GM12878 (cell line): Measurements from ENCODE around the gene ZNF248. TPM values are rescaled to one million over a fixed set of nuclear protein-coding genes. Genes with fewer than 3 reads are reported as not detected.

Experiments
- ATAC-seq: fragments of 200-7000 bp; cut with Tn5 transposase; 3 replicates; pipeline ENCODE4 v1.9.1; 2020; ENCODE audit warnings: mild to moderate bottlenecking, moderate library complexity
- BruUV-seq: library from RNA; stranded (reverse); fragments of 400-500 nt; replicated peaks from 2 replicates; lab custom pipeline; 2021; lab: Mats Ljungman, UMichigan
- CTCF ChIA-PET: fragments of 300-600 bp; sonication (Branson Sonifier 250); formaldehyde crosslinking; extraction: SDS; loops from one replicate; lab custom pipeline; 2021; ENCODE audit warnings: inconsistent platforms; lab: Yijun Ruan, JAX
- POLR2A ChIA-PET: fragments of 350-600 bp; formaldehyde crosslinking; extraction: SDS; loops from one replicate; lab custom pipeline; 2021; ENCODE audit warnings: inconsistent platforms; lab: Charles Lee
- RAD21 ChIA-PET: fragments of 300-600 bp; sonication (Branson Sonifier 250); formaldehyde crosslinking; loops from one replicate; lab custom pipeline; 2023; ENCODE audit warnings: antibody characterized with exemption; ENCODE audit not compliant: unreplicated experiment; lab: Charles Lee
- SMC1A ChIA-PET: fragments of 300-600 bp; sonication (Branson Sonifier 250); formaldehyde crosslinking; loops from one replicate; lab custom pipeline; 2023; ENCODE audit not compliant: unreplicated experiment, uncharacterized antibody; lab: Charles Lee
- DNase-seq: peaks from one replicate; pipeline ENCODE4 v3.0.0-alpha.2; 2011; ENCODE audit warnings: low read depth, low spot score
- FAIRE-seq: peaks from 3 replicates; lab custom pipeline; 2011; peaks lifted over from hg19 to GRCh38; lab: Jason Lieb, UNC
- H2AFZ ChIP-seq: 2 replicates; pipeline ENCODE4 v1.6.0; 2011; ENCODE audit warnings: low read depth, low read length, control low read depth; ENCODE audit not compliant: control insufficient read depth
- H3K27ac ChIP-seq: 2 replicates; pipeline ENCODE4 v1.5.1; 2011; ENCODE audit warnings: control low read depth; ENCODE audit not compliant: control insufficient read depth, insufficient read depth
- H3K27me3 ChIP-seq, 2 experiments: replicated peaks in 1 of 2; 2 replicates each; pipeline versions ENCODE4 v1.6.0 to v1.6.1; 2011; ENCODE audit warnings: low read length in 1 of 2; ENCODE audit not compliant: control insufficient read depth in 2 of 2, insufficient read depth in 2 of 2
- H3K36me3 ChIP-seq, 2 experiments: 2 replicates each; pipeline ENCODE4 v1.5.1; 2011; ENCODE audit warnings: low read length in 1 of 2; ENCODE audit not compliant: control insufficient read depth in 2 of 2, insufficient read depth in 2 of 2
- H3K4me1 ChIP-seq: 2 replicates; pipeline ENCODE4 v1.6.1; 2011; ENCODE audit warnings: mild to moderate bottlenecking, low read length, moderate library complexity, mixed read lengths; ENCODE audit not compliant: control insufficient read depth, insufficient read depth
- H3K4me2 ChIP-seq: 2 replicates; pipeline ENCODE4 v1.6.0; 2011; ENCODE audit warnings: control low read depth; ENCODE audit not compliant: control insufficient read depth, insufficient read depth
- H3K4me3 ChIP-seq: fragments of 200-600 bp; sonication (generic); 2 replicates; pipeline ENCODE4 v1.5.1; 2016
- H3K79me2 ChIP-seq: 2 replicates; pipeline ENCODE4 v1.6.0; 2011; ENCODE audit warnings: low read length; ENCODE audit not compliant: control insufficient read depth, insufficient read depth
- H3K9ac ChIP-seq: 2 replicates; pipeline ENCODE4 v1.8.0; 2011; ENCODE audit warnings: low read length, control low read depth, mixed read lengths; ENCODE audit not compliant: control insufficient read depth, insufficient read depth
- H3K9me3 ChIP-seq: replicated peaks from 3 replicates; pipeline ENCODE4 v1.5.1; 2011; ENCODE audit warnings: mild to moderate bottlenecking, low read length; ENCODE audit not compliant: control insufficient read depth, insufficient read depth
- H4K20me1 ChIP-seq: 2 replicates; pipeline ENCODE4 v1.6.0; 2011; ENCODE audit not compliant: control insufficient read depth, insufficient read depth
- CTCF ChIP-seq, 3 experiments: IDR thresholded peaks in 2 of 3; conservative IDR thresholded peaks in 1 of 3; 2 replicates each; pipeline ENCODE4 v1.5.1; 2011; ENCODE audit warnings: low read depth in 3 of 3, low read length in 3 of 3, mild to moderate bottlenecking in 3 of 3, control low read depth in 2 of 3, moderate library complexity in 2 of 3, inconsistent platforms in 1 of 3, mixed read lengths in 1 of 3; ENCODE audit not compliant: control insufficient read depth in 2 of 3, insufficient read depth in 1 of 3; ENCODE audit errors: extremely low read depth in 1 of 3
- KLF5 ChIP-seq: fragments of 450-650 bp; IDR thresholded peaks from 2 replicates; pipeline ENCODE4 v1.6.1; 2014; ENCODE audit warnings: mild to moderate bottlenecking; ENCODE audit not compliant: partially characterized antibody
- MLLT1 ChIP-seq: fragments of 450-650 bp; IDR thresholded peaks from 2 replicates; pipeline ENCODE4 v1.6.1; 2016; ENCODE audit warnings: mild to moderate bottlenecking
- NKRF ChIP-seq: fragments of 450-650 bp; conservative IDR thresholded peaks from 2 replicates; pipeline ENCODE4 v1.6.1; 2017; ENCODE audit warnings: mild to moderate bottlenecking, moderate library complexity
- POLR2A ChIP-seq: IDR thresholded peaks from 2 replicates; pipeline ENCODE4 v1.6.1; 2011; ENCODE audit warnings: low read depth, mild to moderate bottlenecking, low read length
- POLR2AphosphoS2 ChIP-seq: IDR thresholded peaks from 2 replicates; pipeline ENCODE4 v1.6.1; 2011; ENCODE audit warnings: low read depth, mild to moderate bottlenecking, low read length, improper control_type of control experiment, moderate library complexity
- POU2F2 ChIP-seq: IDR thresholded peaks from 3 replicates; pipeline ENCODE4 v1.6.1; 2011; ENCODE audit warnings: low read depth, mild to moderate bottlenecking, low read length, borderline replicate concordance
- SREBF2 ChIP-seq: IDR thresholded peaks from 2 replicates; pipeline ENCODE4 v1.6.1; 2012; ENCODE audit warnings: mild to moderate bottlenecking, low read length
- TCF12 ChIP-seq: IDR thresholded peaks from 2 replicates; pipeline ENCODE4 v1.6.1; 2011; ENCODE audit warnings: low read depth, mild to moderate bottlenecking, low read length
- WGBS: methylation state at CpG from one replicate; pipeline ENCODE4 v1.1.6; 2016; ENCODE audit warnings: low lambda C conversion rate; ENCODE audit not compliant: insufficient replicate concordance, insufficient coverage; ENCODE audit errors: missing lambda C conversion rate; 5-methylcytosine and 5-hydroxymethylcytosine counted together
- in situ Hi-C: fragments of 300-500 bp; cut with MboI; formaldehyde crosslinking; loops from 9 replicates; pipeline ENCODE4 v1.14.3; 2018; ENCODE audit warnings: mixed read lengths
- intact Hi-C: fragments of 100-400 bp; cut with micrococcal nuclease; formaldehyde crosslinking; loops from one replicate; pipeline ENCODE4 v1.14.2; 2022; ENCODE audit not compliant: unreplicated experiment
- polyA plus RNA-seq, 11 experiments: library from polyadenylated mRNA; depleted of rRNA in 4 of 11; unstranded in 6 of 11; stranded (reverse) in 5 of 11; fragments of >200 nt; fragmentation: Nextera tagmentation in 4 of 11; fragmentation: Illumina TruSeq in 1 of 11; extraction: Ambion mirVana in 4 of 11; extraction: Trizol in 1 of 11; gene quantifications; 1 replicate in 1 of 11; 2 replicates in 10 of 11; pipeline versions ENCODE4 v1.2.1 to v1.2.3, GENCODE V29; 2011 to 2016; ENCODE audit warnings: inconsistent platforms in 2 of 11, missing spikeins in 2 of 11, low read depth in 1 of 11
- total RNA-seq, 4 experiments: library from RNA; depleted of rRNA in 3 of 4; stranded (reverse); fragments of >200 nt in 3 of 4; fragmentation: Illumina TruSeq in 1 of 4; extraction: Trizol in 1 of 4; gene quantifications; 2 replicates each; pipeline versions ENCODE4 v1.2.1 to v1.2.3, GENCODE V29; 2013 to 2021

ZNF248 gene
- total and polyA plus RNA-seq, 10 of the 15 experiments (the other 5 are each of a cell fraction or from before 2014, with no cell fraction given), result 2.0 to 16.3 (median 8.9) TPM

GRCh38 chr10:37737336-37737735, 120.1 kb downstream of the ZNF248 start:
- RAD21 ChIA-PET, result no interaction called here
- 22% methylated on average over 12 of the region's 15 CpGs for WGBS
- POLR2A ChIA-PET, result no interaction called here
- TF ChIP-seq SREBF2 (no peak), POU2F2 (no peak), KLF5 (no peak), POLR2A (no peak), NKRF (no peak)
- Histone ChIP-seq H3K79me2 (no peaks in the 10 kb centered on the region), H3K4me2 (no peak overlapping the region), H3K27me3 (no peaks in the 10 kb centered on the region), H3K4me3 (no peak overlapping the region), H3K9ac (no peak overlapping the region), H4K20me1 (no peaks in the 10 kb centered on the region), H3K36me3 (no peaks in the 10 kb centered on the region), H3K9me3 (no peaks in the 10 kb centered on the region; the same call in 2 of the 3 replicates), H3K27ac (no peak overlapping the region), H2AFZ (no peak overlapping the region), H3K4me1 (no peaks in the 10 kb centered on the region)
- ATAC-seq, result no peak
- intact Hi-C loops (no loop called here), in situ Hi-C loops (no loop called here)
- SMC1A ChIA-PET, result no interaction called here
- no TSS peak for BruUV-seq
- no peak for FAIRE-seq
- no peak for DNase-seq
- CTCF ChIA-PET, result no interaction called here

GRCh38 chr10:37736120-37736519, 121.3 kb downstream of the ZNF248 start:
- no peak overlapping the region for H3K27ac ChIP-seq
- RAD21 ChIA-PET, result no interaction called here
- H3K9me3 ChIP-seq, result no peaks in the 10 kb centered on the region; the same call in 2 of the 3 replicates
- no peak for DNase-seq
- intact Hi-C loops, result no loop called here
- CTCF ChIA-PET, result interaction anchor here (0.6 kb wide), 1 partner anchor 232 kb away, joined by 4 read pairs; no protein-coding TSS in a partner anchor
- POLR2A ChIA-PET, result interaction anchor here (0.7 kb wide), 1 partner anchor 143 kb away, joined by 3 read pairs; no protein-coding TSS in a partner anchor
- WGBS, result 0% methylated on average over 1 of the region's 1 CpG
- BruUV-seq, result no TSS peak
- in situ Hi-C loops, result no loop called here
- H3K9ac ChIP-seq, result no peak overlapping the region
- FAIRE-seq, result no peak
- H3K4me1 ChIP-seq, result no peaks in the 10 kb centered on the region
- H3K79me2 ChIP-seq, result no peaks in the 10 kb centered on the region
- SMC1A ChIA-PET, result no interaction called here
- ATAC-seq, result no peak
- H3K4me3 ChIP-seq, result no peak overlapping the region
- H4K20me1 ChIP-seq, result no peaks in the 10 kb centered on the region
- no peaks in the 10 kb centered on the region for H3K27me3 ChIP-seq
- H3K36me3 ChIP-seq, result no peaks in the 10 kb centered on the region
- no peak overlapping the region for H2AFZ ChIP-seq
- H3K4me2 ChIP-seq, result no peak overlapping the region
- TF ChIP-seq MLLT1 (no peak), CTCF (IDR thresholded peaks at IDR 0.05 in 2 of 3, conservative IDR thresholded peaks at IDR 0.05 in 1 of 3; ENCODE audit: control insufficient read depth in 2 of 3, extremely low read depth in 1 of 3, insufficient read depth in 1 of 3, low read depth in 3 of 3, low read length in 3 of 3) (no peak), TCF12 (no peak), POLR2AphosphoS2 (no peak)
